K562 (cell line): Measurements from ENCODE around the gene CBS.

Source experiments
- FOXJ3 ChIP-seq: sonication (generic); formaldehyde crosslinking; IDR thresholded peaks from 2 replicates; pipeline ENCODE4 v1.4.0; 2020; ENCODE audit warnings: mild to moderate bottlenecking, missing genetic modification reagents
- SRSF7 ChIP-seq: fragments of 200-400 bp; formaldehyde crosslinking; optimal IDR thresholded peaks from 2 replicates; pipeline ENCODE3; 2017; ENCODE audit warnings: mild to moderate bottlenecking, low read depth, low read length
- YBX1 ChIP-seq: fragments of 450-650 bp; IDR thresholded peaks from 2 replicates; pipeline ENCODE4 v1.7.1; 2016; ENCODE audit warnings: mild to moderate bottlenecking
- ZNF431 ChIP-seq: sonication (generic); formaldehyde crosslinking; IDR thresholded peaks from 2 replicates; pipeline ENCODE4 v1.8.0; 2022; ENCODE audit warnings: mild to moderate bottlenecking, missing genetic modification reagents
- TF ChIP-seq, protein P1 (sequence below), 3 experiments: IDR thresholded peaks in 2 of 3; conservative IDR thresholded peaks in 1 of 3; 2 replicates each; pipeline ENCODE4 v1.5.1; 2011 to 2012; ENCODE audit warnings: low read length in 3 of 3, mild to moderate bottlenecking in 3 of 3, control low read depth in 2 of 3, improper control_type of control experiment in 1 of 3, inconsistent platforms in 1 of 3, low read depth in 1 of 3, mixed read lengths in 1 of 3, moderate library complexity in 1 of 3; ENCODE audit not compliant: insufficient read depth in 2 of 3

DNA sequence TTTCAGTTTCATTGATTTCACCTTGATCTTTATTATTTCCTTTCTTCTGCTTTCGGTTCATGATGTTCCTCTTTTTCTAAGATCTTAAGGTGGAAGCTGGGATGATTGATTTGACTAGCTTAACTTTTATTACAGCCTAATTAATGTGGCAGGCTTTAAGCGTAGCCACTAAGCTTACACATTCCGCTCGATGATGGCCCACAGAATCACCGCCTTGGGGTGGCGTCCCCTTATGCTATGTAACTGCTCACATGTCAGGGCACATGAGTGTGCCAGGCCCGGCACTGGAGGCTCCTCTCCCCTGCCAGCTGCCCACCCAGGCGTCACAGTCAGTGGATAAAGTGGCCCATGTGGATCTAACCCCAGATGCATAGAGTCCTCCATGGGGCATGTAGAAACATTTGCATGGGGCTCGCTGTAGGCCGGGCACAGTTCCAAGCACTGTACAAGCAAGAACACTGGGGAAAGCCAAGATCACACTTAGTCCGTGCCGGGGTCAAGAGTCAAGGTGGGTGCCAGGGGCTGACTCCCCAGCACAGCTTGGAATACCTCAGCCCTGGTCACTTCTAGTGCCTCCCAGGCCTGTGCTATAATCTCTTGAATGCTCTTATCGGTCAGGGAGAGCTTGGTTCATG is 59.6 kb downstream of the CBS start:
- TF ChIP-seq FOXJ3 (CRISPR knock-in tag) (no peak), ZNF431 (CRISPR knock-in tag) (no peak), YBX1 (no peak), SRSF7 (no peak)
- TF ChIP-seq, protein P1, sequence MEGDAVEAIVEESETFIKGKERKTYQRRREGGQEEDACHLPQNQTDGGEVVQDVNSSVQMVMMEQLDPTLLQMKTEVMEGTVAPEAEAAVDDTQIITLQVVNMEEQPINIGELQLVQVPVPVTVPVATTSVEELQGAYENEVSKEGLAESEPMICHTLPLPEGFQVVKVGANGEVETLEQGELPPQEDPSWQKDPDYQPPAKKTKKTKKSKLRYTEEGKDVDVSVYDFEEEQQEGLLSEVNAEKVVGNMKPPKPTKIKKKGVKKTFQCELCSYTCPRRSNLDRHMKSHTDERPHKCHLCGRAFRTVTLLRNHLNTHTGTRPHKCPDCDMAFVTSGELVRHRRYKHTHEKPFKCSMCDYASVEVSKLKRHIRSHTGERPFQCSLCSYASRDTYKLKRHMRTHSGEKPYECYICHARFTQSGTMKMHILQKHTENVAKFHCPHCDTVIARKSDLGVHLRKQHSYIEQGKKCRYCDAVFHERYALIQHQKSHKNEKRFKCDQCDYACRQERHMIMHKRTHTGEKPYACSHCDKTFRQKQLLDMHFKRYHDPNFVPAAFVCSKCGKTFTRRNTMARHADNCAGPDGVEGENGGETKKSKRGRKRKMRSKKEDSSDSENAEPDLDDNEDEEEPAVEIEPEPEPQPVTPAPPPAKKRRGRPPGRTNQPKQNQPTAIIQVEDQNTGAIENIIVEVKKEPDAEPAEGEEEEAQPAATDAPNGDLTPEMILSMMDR (IDR thresholded peaks at IDR 0.05 in 2 of 3, conservative IDR thresholded peaks at IDR 0.05 in 1 of 3; ENCODE audit: insufficient read depth in 2 of 3, low read depth in 1 of 3, low read length in 3 of 3): no peak
